OCI-LY3 (cell line): ENCODE data around the gene KRT81.

Experiments used
- EZH2phosphoT487 ChIP-seq: fragments of 200-600 bp; shearing (Covaris generic); IDR thresholded peaks from 2 replicates; pipeline ENCODE4 v1.6.1; 2018; ENCODE audit warnings: antibody characterized with exemption, mixed run types, low read depth
- TF ChIP-seq, protein P1 (sequence below): fragments of 200-600, 300-600 bp; sonication (generic); IDR thresholded peaks from 2 replicates; pipeline ENCODE4 v1.5.1; 2014; ENCODE audit warnings: antibody characterized with exemption, low read length, low read depth

DNA sequence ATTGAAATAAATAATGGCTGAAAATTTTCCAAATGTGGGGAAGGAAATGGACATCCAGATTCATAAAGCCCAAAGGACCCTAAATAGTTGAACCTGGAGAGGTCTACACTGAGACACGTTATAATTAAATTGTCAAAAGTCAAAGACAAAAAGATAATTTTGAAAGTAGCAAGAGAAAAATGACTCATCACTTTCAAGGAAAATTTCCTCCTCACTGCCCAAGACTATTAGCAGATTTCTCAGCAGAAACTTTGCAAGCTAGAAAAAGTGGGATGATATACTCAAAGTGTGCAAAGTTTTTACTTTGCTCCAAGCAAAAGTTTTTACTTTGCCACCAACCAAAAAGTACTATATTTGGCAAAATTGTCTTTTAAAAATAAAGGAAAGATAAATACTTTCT, 45.7 kb upstream of the KRT81 start:
- TF ChIP-seq, protein P1, sequence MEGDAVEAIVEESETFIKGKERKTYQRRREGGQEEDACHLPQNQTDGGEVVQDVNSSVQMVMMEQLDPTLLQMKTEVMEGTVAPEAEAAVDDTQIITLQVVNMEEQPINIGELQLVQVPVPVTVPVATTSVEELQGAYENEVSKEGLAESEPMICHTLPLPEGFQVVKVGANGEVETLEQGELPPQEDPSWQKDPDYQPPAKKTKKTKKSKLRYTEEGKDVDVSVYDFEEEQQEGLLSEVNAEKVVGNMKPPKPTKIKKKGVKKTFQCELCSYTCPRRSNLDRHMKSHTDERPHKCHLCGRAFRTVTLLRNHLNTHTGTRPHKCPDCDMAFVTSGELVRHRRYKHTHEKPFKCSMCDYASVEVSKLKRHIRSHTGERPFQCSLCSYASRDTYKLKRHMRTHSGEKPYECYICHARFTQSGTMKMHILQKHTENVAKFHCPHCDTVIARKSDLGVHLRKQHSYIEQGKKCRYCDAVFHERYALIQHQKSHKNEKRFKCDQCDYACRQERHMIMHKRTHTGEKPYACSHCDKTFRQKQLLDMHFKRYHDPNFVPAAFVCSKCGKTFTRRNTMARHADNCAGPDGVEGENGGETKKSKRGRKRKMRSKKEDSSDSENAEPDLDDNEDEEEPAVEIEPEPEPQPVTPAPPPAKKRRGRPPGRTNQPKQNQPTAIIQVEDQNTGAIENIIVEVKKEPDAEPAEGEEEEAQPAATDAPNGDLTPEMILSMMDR = no peak
- TF ChIP-seq EZH2phosphoT487 = no peak
